ENCODE data around the gene PTPRN2.

The PTPRN2 gene

GRCh38 chr7:157709531-157710251 lies 877.9 kb downstream of the PTPRN2 start:
- TF ChIP-seq CTCF (IDR thresholded peaks at IDR 0.05; ENCODE audit: borderline replicate concordance, insufficient read depth, low read depth, low read length) = no peak
- no peak overlapping the region for H3K4me3 ChIP-seq (ENCODE audit: low read depth, low read length)

GRCh38 chr7:157708919-157709295 lies 878.7 kb downstream of the PTPRN2 start:
- no peak overlapping the region for H3K4me3 ChIP-seq (ENCODE audit: low read depth, low read length)
- no peak for TF ChIP-seq CTCF (IDR thresholded peaks at IDR 0.05; ENCODE audit: borderline replicate concordance, insufficient read depth, low read depth, low read length)

- no peak for TF ChIP-seq CTCF (IDR thresholded peaks at IDR 0.05; ENCODE audit: borderline replicate concordance, insufficient read depth, low read depth, low read length)
- H3K4me3 ChIP-seq (ENCODE audit: low read depth, low read length) = no peak overlapping the region
Measured at GRCh38 chr7:157707983-157708918, 879.4 kb downstream of the PTPRN2 start.

- H3K4me3 ChIP-seq (ENCODE audit: low read depth, low read length) = no peak overlapping the region
- no peak for TF ChIP-seq CTCF (IDR thresholded peaks at IDR 0.05; ENCODE audit: borderline replicate concordance, insufficient read depth, low read depth, low read length)
Measured at GRCh38 chr7:157704365-157704764, 883.3 kb downstream of the PTPRN2 start.

DNA sequence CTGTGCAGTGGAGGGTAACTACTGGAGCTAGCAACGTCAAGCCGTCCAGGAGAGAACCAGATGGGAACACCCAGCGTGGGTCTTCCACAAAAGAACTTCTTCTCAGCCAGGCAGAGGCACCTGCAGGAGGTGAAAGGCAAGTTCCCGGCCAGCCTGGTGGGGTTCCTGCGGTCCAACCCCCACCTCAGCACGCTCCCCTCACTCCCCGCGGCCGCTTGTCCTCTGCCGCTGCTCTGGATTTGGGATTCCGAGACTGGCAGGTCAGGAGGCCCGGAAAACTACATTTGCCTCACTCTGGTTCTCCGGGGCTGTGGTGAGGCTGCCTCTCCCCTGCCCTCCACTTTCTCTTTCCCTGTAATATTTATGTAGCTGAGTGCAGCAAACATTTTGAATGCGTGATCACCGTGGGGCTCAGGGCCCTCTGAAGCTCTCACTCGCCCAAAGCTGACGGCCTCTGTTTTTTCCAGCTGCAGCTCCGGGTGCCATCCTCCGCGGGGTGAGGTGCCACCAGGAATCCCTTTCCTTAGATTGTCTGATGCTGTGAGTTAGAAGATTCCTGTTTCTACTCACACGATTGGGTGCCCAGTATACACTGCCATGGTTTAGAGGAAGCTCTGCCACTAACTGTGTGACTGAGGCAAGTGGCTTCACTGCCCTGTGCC lies 884.0 kb downstream of the PTPRN2 start:
- TF ChIP-seq CTCF (IDR thresholded peaks at IDR 0.05; ENCODE audit: borderline replicate concordance, insufficient read depth, low read depth, low read length) = no peak
- H3K4me3 ChIP-seq (ENCODE audit: low read depth, low read length) = no peak overlapping the region

- TF ChIP-seq CTCF (IDR thresholded peaks at IDR 0.05; ENCODE audit: borderline replicate concordance, insufficient read depth, low read depth, low read length) = no peak
- no peak overlapping the region for H3K4me3 ChIP-seq (ENCODE audit: low read depth, low read length)
Measured at GRCh38 chr7:157703131-157703530, 884.5 kb downstream of the PTPRN2 start.
